Mucosa of rectum (tissue), 2 donors: ENCODE measurements around the gene KCNA4.
"Not testable (repeated sequence)": the region's sequence is repeated elsewhere in the genome, so short reads cannot be mapped to it uniquely, and the experiment has no call there.

Experiments used
- H3K27ac ChIP-seq, 2 donors: one replicate each; pipeline ENCODE4 v1.7.0; 2013; ENCODE audit warnings: inconsistent platforms in 2 of 2, low read depth in 2 of 2, low read length in 2 of 2
- H3K27me3 ChIP-seq, 2 donors: one replicate each; pipeline ENCODE4 v1.7.0; 2013; ENCODE audit warnings: low read length in 2 of 2; ENCODE audit not compliant: control insufficient read depth in 2 of 2, insufficient read depth in 2 of 2
- H3K36me3 ChIP-seq, 2 donors: one replicate each; pipeline ENCODE4 v1.7.0; 2013; ENCODE audit warnings: low read length in 2 of 2; ENCODE audit not compliant: control insufficient read depth in 2 of 2, insufficient read depth in 2 of 2
- H3K4me1 ChIP-seq, 2 donors: one replicate each; pipeline ENCODE4 v1.7.0; 2013; ENCODE audit warnings: low read length in 2 of 2, mild to moderate bottlenecking in 1 of 2; ENCODE audit not compliant: control insufficient read depth in 2 of 2, insufficient read depth in 2 of 2
- H3K4me3 ChIP-seq, 2 donors: one replicate each; pipeline ENCODE4 v1.7.0; 2013; ENCODE audit warnings: low read length in 2 of 2
- H3K9ac ChIP-seq, 2 donors: one replicate each; pipeline ENCODE4 v1.7.0; 2013; ENCODE audit warnings: low read length in 2 of 2, low read depth in 1 of 2, mild to moderate bottlenecking in 1 of 2
- H3K9me3 ChIP-seq, 2 donors: one replicate each; pipeline ENCODE4 v1.7.0; 2013; ENCODE audit warnings: low read length in 2 of 2; ENCODE audit not compliant: control insufficient read depth in 2 of 2
- donor health status: healthy.
- donor health status: Normal muscosa, but diverticular disease.

Gene KCNA4

GRCh38 chr11:30016588-30017363, at the start of gene KCNA4:
Gene KCNA4, minus strand, starts transcription at chr11:30017030. Its CDS starts 4,352 bp downstream, at chr11:30012678.
- no peak within 1 kb of the TSS for H3K27ac ChIP-seq
- H3K9ac ChIP-seq = no peak within 1 kb of the TSS
- H3K36me3 ChIP-seq = no peaks in the 10 kb centered on the region
- no peaks in the 10 kb centered on the region for H3K4me1 ChIP-seq
- H3K4me3 ChIP-seq = no peak within 1 kb of the TSS
- H3K9me3 ChIP-seq = no peaks in the 10 kb centered on the region
- H3K27me3 ChIP-seq = peaks cover 0 to 4% of the 10 kb centered on the region in 2 donors

GRCh38 chr11:30062103-30062502, 45.3 kb upstream of the KCNA4 start:
- Histone ChIP-seq H3K4me1 (no peaks in the 10 kb centered on the region), H3K36me3 (no peaks in the 10 kb centered on the region), H3K9me3 (no peaks in the 10 kb centered on the region), H3K4me3 (no peak overlapping the region), H3K9ac (no peak overlapping the region), H3K27ac (no peak overlapping the region), H3K27me3 (no peaks in the 10 kb centered on the region)

GRCh38 chr11:30059172-30059815, 42.5 kb upstream of the KCNA4 start:
- Histone ChIP-seq H3K4me1 (no peaks in the 10 kb centered on the region), H3K27me3 (no peaks in the 10 kb centered on the region), H3K27ac (no peak overlapping the region), H3K9me3 (no peaks in the 10 kb centered on the region), H3K4me3 (no peak overlapping the region), H3K36me3 (no peaks in the 10 kb centered on the region), H3K9ac (no peak overlapping the region)

GRCh38 chr11:30049214-30049613, 32.4 kb upstream of the KCNA4 start:
- Histone ChIP-seq H3K4me1 (no peaks in the 10 kb centered on the region), H3K9ac (no peak overlapping the region), H3K9me3 (no peaks in the 10 kb centered on the region), H3K27me3 (no peaks in the 10 kb centered on the region), H3K36me3 (no peaks in the 10 kb centered on the region), H3K27ac (no peak overlapping the region), H3K4me3 (no peak overlapping the region)

- H3K4me3 ChIP-seq = no peak overlapping the region
- no peaks in the 10 kb centered on the region for H3K4me1 ChIP-seq
- H3K36me3 ChIP-seq = no peaks in the 10 kb centered on the region
Measured at GRCh38 chr11:30046578-30046945, 29.7 kb upstream of the KCNA4 start.

GRCh38 chr11:30045921-30046577, 29.2 kb upstream of the KCNA4 start:
- H3K4me1 ChIP-seq = no peaks in the 10 kb centered on the region
- no peaks in the 10 kb centered on the region for H3K27me3 ChIP-seq
- H3K4me3 ChIP-seq = no peak overlapping the region
- no peaks in the 10 kb centered on the region for H3K36me3 ChIP-seq
- H3K27ac ChIP-seq = no peak overlapping the region
- H3K9me3 ChIP-seq = no peaks in the 10 kb centered on the region
- H3K9ac ChIP-seq = no peak overlapping the region

More at GRCh38 chr11:30046578-30046945, 29.7 kb upstream of the KCNA4 start:
- Histone ChIP-seq H3K27ac (no peak overlapping the region), H3K27me3 (no peaks in the 10 kb centered on the region), H3K9me3 (no peaks in the 10 kb centered on the region), H3K9ac (no peak overlapping the region)

- no peaks in the 10 kb centered on the region for H3K4me1 ChIP-seq
- H3K9me3 ChIP-seq = no peaks in the 10 kb centered on the region
- no peaks in the 10 kb centered on the region for H3K27me3 ChIP-seq
- H3K4me3 ChIP-seq = no peak overlapping the region
- no peaks in the 10 kb centered on the region for H3K36me3 ChIP-seq
- H3K27ac ChIP-seq = no peak overlapping the region
- H3K9ac ChIP-seq = no peak overlapping the region
Measured at GRCh38 chr11:30045144-30045543, 28.3 kb upstream of the KCNA4 start.

- Histone ChIP-seq H3K27me3 (no peaks in the 10 kb centered on the region), H3K36me3 (no peaks in the 10 kb centered on the region)
Measured at GRCh38 chr11:30041171-30041570, 24.3 kb upstream of the KCNA4 start.

GRCh38 chr11:30034746-30035145, 17.9 kb upstream of the KCNA4 start:
- H3K4me3 ChIP-seq, H3K4me1 ChIP-seq, H3K27me3 ChIP-seq, H3K27ac ChIP-seq, H3K9me3 ChIP-seq, H3K9ac ChIP-seq, H3K36me3 ChIP-seq: not testable (repeated sequence)

More at GRCh38 chr11:30041171-30041570, 24.3 kb upstream of the KCNA4 start:
- no peak overlapping the region for H3K4me3 ChIP-seq
- no peaks in the 10 kb centered on the region for H3K9me3 ChIP-seq
- no peaks in the 10 kb centered on the region for H3K4me1 ChIP-seq
- no peak overlapping the region for H3K27ac ChIP-seq
- H3K9ac ChIP-seq = no peak overlapping the region

- H3K9me3 ChIP-seq, H3K36me3 ChIP-seq, H3K4me3 ChIP-seq, H3K27me3 ChIP-seq, H3K4me1 ChIP-seq, H3K27ac ChIP-seq, H3K9ac ChIP-seq: not testable (repeated sequence)
Measured at GRCh38 chr11:30034166-30034565, 17.3 kb upstream of the KCNA4 start.
